ENCODE data around the gene WDR90.
A peak's percentile ranks its signal among the peaks of the same experiment; 100 is the strongest.

The WDR90 gene

GRCh38 chr16:711084-711483 is 61.9 kb downstream of the WDR90 start:
- DNase-seq: no peak

- peak; percentile 81 for DNase-seq
Measured at GRCh38 chr16:711548-712320, 62.6 kb downstream of the WDR90 start.

DNA sequence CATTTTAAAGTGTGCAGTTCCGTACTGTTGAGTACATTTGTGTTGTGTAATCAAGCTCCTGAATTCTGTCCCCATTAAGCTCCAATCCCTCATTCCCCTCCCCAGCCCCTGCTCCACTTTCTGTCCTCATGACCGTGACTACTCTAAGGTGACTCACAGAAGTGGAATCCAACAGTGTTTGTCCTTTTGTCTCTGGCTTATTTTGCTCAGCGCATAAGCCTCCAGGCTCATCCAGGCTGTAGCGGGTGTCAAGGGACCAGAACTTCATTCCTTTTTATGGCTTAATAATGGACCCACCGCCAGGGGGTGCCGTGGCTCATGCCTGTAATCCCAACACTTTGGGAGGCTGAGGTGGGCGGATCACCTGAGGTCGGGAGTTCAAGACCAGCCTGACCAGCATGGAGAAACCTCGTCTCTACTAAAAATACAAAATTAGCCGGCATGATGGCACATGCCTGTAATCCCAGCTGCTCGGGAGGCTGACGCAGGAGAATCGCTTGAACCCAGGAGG is 63.6 kb downstream of the WDR90 start:
- peak; percentile 77 for DNase-seq

- DNase-seq: no peak
Measured at GRCh38 chr16:714079-714478, 64.9 kb downstream of the WDR90 start.

DNA sequence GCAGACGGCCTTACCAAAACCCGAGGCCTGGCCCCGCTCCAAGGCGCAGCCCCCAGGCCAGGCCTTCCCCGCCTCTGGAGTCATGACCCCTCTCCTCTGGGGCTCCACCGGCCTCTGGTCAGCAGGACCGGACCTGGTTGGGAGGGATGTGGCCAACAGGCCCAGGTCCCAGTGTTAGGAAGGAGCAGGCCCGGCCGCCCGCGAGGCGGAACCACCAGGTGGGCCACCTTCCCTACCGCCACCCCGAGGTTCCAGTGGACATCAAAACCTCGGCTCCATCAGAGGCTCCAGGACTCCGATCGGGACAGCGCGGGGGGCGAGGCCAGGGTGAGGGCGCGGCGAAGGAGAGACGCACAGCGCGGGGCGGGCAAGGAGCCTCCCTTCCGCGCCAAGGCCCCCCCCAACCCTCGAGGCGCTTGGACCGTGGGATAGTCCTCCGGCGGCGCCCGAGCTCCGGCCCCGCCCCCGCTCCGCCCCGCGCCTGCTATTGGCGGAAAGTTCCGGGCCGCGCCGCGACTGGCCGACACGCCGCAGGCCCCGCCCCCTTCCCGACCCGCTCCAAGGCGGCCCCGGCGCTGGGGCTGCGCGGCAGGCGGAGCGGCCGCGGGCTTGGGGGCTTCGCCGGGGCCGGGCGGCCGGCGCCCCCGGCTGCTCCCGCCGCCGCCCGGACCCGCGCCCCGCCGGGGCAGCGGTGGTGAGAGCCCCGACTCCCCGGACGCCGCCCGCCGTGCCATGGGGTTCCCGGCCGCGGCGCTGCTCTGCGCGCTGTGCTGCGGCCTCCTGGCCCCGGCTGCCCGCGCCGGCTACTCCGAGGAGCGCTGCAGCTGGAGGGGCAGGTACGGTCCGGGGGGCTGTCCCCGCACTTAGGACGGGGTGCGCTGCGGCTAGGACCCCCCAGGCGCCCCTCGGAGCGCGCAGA is 65.7 kb downstream of the WDR90 start, which contains the start of gene METRN:
Gene METRN (plus strand): TSS at position 561 of the 919 bp plus-strand sequence. CDS start 172 bp downstream, at position 733.
- peak; percentile 91 for DNase-seq

DNA sequence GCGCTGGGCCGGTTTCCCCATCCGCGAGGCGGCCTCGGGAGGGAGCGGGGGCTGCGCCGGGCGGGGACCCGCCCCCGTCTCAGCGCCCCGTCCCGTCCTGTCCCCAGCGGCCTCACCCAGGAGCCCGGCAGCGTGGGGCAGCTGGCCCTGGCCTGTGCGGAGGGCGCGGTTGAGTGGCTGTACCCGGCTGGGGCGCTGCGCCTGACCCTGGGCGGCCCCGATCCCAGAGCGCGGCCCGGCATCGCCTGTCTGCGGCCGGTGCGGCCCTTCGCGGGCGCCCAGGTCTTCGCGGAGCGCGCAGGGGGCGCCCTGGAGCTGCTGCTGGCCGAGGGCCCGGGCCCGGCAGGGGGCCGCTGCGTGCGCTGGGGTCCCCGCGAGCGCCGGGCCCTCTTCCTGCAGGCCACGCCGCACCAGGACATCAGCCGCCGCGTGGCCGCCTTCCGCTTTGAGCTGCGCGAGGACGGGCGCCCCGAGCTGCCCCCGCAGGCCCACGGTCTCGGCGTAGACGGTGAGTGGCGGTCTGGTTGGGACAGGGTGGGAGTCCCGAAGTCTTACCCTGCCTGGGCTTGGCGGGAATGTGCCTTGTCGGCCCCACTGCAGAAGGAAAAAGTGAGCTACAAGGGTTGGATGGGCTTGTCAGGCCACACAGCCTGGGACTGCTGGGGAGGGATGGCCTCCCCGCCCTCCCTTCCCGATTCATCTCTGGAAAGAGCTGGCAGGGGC is 66.5 kb downstream of the WDR90 start:
- peak; percentile 41 for DNase-seq

DNA sequence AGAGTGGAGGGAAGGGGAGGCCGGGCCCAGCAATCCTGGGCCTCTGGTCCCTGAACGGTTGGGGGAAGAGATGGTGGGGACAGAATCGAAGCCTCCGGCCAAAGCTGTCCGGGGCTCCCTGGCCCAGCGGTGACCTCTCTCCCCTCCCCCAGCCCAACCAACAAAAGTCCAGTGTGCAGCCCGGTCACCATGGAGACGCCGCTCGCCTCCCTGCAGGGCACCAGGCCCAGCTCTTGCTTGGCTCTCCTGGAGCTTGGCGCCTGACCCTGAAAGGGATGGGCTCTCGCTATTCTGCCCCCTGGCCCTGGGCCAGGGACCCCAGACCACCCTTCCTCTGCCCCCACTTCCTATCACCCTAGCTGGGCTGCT is 67.0 kb downstream of the WDR90 start:
- no peak for DNase-seq

DNA sequence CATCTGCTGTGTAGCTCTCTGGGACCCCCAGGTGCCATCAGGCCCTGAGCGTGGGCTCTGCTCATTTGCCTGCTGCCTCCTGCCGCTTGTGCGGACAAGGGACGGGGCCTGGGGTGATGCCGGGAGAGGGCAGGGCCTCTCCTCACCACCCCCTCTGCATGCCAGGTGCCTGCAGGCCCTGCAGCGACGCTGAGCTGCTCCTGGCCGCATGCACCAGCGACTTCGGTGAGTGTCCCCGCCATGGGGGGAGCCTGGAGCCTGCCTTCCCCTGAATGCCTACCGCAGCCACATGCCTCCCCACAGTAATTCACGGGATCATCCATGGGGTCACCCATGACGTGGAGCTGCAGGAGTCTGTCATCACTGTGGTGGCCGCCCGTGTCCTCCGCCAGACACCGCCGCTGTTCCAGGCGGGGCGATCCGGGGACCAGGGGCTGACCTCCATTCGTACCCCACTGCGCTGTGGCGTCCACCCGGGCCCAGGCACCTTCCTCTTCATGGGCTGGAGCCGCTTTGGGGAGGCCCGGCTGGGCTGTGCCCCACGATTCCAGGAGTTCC is 67.7 kb downstream of the WDR90 start:
- DNase-seq: no peak

Measured in NCI-H82 (cell line).